OCI-LY1 (cell line): ENCODE data around the gene MGAT5B.

Experiments used
- CTCF ChIP-seq: fragments of 200-600 bp; sonication (generic), shearing (Covaris generic); IDR thresholded peaks from 2 replicates; pipeline ENCODE4 v1.5.1; 2017; ENCODE audit warnings: mild to moderate bottlenecking, antibody characterized with exemption, low read length, moderate library complexity, mixed read lengths
- EZH2 ChIP-seq: fragments of 200-600 bp; sonication (generic), shearing (Covaris generic); IDR thresholded peaks from 2 replicates; pipeline ENCODE4 v1.8.0; 2017; ENCODE audit warnings: borderline replicate concordance, mixed run types, mild to moderate bottlenecking, antibody characterized with exemption, low read length, moderate library complexity, mixed read lengths

GRCh38 chr17:76864024-76864423 is 4.2 kb upstream of the MGAT5B start:
- TF ChIP-seq CTCF (no peak), EZH2 (no peak)
